Kidney epithelial cell (primary cell): ENCODE measurements around the gene TMEM89. TPM values are rescaled to one million over a fixed set of nuclear protein-coding genes. Genes with fewer than 3 reads are reported as not detected.

ENCODE experiments used
- DNase-seq: peaks from one replicate; pipeline ENCODE4 v3.0.0-alpha.2; 2010; ENCODE audit warnings: low read depth
- H3K27me3 ChIP-seq: 2 replicates; pipeline ENCODE4 v1.6.0; 2011; ENCODE audit warnings: low read length; ENCODE audit not compliant: control insufficient read depth, insufficient read depth
- H3K36me3 ChIP-seq: 2 replicates; pipeline ENCODE4 v1.5.1; 2011; ENCODE audit warnings: low read length; ENCODE audit not compliant: control insufficient read depth, insufficient read depth
- H3K4me3 ChIP-seq: 2 replicates; pipeline ENCODE4 v1.5.1; 2011; ENCODE audit warnings: low read depth, mild to moderate bottlenecking, control low read depth, low read length
- total RNA-seq: library from RNA; depleted of rRNA; stranded (reverse); fragments of >200 nt; gene quantifications from 2 replicates; pipeline ENCODE4 v1.2.3, GENCODE V29; 2015
- TF ChIP-seq, protein P1 (sequence below): IDR thresholded peaks from 2 replicates; pipeline ENCODE4 v1.5.1; 2011; ENCODE audit warnings: mild to moderate bottlenecking, moderate library complexity, low read length, control low read depth, inconsistent platforms; ENCODE audit not compliant: insufficient read depth, poor library complexity, severe bottlenecking

TMEM89 gene
- total RNA-seq, 1 donor from 2014 or later, result not detected

DNA sequence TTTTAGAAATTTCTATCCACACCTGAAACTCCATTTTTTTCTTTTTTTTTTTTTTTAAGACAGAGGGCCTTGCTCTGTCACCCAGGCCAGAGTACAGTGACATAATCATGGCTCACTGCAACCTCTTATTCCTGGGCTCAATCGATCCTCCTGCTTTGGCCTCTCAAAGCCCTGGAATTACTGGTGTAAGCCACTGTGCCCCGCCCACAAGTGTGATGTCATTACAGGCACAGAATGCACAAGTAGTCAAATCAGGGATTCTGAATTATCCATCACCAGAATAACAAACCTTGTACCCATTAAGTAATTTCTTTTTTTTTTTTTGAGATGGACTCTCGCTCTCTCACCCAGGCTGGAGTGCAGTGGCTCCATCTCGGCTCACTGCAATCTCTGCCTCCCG lies 14.1 kb downstream of the TMEM89 start:
- H3K4me3 ChIP-seq, result no peak overlapping the region
- H3K27me3 ChIP-seq, result no peaks in the 10 kb centered on the region
- TF ChIP-seq, protein P1, sequence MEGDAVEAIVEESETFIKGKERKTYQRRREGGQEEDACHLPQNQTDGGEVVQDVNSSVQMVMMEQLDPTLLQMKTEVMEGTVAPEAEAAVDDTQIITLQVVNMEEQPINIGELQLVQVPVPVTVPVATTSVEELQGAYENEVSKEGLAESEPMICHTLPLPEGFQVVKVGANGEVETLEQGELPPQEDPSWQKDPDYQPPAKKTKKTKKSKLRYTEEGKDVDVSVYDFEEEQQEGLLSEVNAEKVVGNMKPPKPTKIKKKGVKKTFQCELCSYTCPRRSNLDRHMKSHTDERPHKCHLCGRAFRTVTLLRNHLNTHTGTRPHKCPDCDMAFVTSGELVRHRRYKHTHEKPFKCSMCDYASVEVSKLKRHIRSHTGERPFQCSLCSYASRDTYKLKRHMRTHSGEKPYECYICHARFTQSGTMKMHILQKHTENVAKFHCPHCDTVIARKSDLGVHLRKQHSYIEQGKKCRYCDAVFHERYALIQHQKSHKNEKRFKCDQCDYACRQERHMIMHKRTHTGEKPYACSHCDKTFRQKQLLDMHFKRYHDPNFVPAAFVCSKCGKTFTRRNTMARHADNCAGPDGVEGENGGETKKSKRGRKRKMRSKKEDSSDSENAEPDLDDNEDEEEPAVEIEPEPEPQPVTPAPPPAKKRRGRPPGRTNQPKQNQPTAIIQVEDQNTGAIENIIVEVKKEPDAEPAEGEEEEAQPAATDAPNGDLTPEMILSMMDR, result no peak
- no peak for DNase-seq
- H3K36me3 ChIP-seq, result peaks cover 6% of the 10 kb centered on the region

DNA sequence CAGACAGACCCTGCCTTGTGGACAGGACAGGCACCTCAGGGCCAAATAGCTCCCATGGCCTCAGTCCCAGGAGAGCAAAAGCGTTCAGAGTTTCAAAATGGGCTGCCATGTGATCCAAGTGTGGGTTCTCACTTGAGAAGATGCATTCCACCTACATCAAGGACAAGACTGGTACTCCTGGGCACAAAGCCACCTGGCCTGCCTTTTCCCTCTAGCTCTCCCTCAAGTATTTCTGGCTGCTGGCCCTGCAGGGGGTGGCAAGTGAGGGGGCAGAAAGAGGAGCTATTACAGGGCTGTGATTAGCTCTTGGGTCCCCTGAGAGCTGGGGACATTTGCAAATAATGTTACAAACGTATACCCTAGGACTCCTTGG lies 20.0 kb downstream of the TMEM89 start:
- TF ChIP-seq, protein P1, result no peak
- Histone ChIP-seq H3K4me3 (no peak overlapping the region), H3K27me3 (no peaks in the 10 kb centered on the region), H3K36me3 (peaks cover 13% of the 10 kb centered on the region)
- DNase-seq, result no peak

DNA sequence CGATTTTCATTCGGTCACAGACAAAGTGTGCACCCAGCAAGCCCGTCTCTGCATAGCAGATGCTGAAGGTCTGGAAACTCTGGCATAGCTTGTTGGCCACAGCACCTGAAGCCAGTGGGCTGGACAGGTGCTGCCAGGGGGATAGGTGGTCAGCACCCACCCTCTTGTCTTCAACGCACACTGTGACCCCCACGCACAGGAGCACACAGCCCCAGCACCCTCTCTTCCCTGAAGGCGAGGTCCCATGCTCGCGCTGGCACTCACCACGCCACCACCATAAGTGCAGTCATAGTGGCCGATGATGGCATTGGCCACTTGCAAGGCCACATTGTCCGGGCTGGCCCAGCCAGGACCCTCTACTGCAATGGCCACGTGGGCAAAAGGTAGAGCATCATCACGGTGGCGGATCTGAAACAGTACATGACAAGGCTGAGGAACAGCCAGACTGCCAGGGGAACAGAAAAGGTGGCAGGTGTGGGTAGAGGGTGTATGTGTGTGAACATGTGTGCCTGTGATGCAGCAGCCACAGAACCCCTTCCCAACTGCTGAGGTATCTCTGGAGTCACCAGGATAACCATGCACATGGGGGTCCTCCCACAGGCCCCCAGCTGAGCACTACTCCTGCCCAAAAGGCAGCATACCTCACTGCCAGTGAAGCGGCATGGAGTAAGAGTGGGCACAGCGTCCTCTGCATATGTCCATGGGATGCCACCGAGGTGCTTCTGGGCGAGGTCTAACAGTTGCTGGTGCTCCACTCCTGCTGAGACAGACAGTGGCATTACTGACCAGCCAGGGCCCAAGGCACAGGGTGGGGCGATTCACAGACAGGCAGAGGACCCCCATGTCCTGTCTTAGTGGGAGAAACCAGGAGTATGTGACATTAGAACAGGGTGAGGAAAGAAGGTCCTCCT lies 20.6 kb downstream of the TMEM89 start:
- Histone ChIP-seq H3K27me3 (no peaks in the 10 kb centered on the region), H3K36me3 (peaks cover 13% of the 10 kb centered on the region), H3K4me3 (no peak overlapping the region)
- TF ChIP-seq, protein P1, result no peak
- no peak for DNase-seq

DNA sequence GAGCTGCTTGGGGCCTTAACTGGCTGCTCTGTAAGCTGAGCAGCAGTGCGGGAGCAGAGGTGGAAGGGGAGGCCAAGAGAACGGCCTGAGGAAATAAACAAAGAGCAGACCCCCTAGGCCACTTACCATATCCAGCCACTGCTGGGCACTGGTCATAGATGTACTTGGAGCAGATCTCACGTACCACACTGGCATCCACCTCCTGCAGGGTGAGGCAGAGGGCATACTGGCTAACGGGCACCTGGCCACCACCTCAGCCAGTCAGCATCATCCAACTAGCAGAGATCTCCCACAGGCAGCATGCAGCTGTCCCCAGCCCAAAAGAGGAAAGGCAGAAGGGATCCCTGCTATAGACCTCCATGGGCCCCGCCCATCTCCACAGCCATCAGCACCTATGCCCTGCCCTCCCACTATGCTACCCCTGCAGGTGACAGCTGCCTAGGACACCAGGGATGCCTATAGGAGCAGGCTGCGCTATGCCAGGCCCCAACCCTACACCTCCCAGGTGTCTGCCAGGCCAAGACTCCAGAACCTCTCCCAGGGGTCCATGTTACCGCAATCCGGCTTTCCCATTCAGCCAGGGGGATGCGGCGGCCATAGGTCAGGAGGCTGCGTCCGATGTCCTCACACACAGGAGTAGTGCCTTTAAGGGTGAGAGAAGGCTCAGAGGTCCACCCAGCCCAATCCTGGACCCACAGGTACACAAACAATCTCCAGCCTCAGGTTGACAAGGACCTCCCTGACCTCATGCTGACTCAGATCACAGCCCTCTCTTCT lies 21.9 kb downstream of the TMEM89 start:
- TF ChIP-seq, protein P1, result no peak
- peaks cover 10% of the 10 kb centered on the region for H3K36me3 ChIP-seq
- DNase-seq, result no peak
- H3K4me3 ChIP-seq, result no peak overlapping the region
- no peaks in the 10 kb centered on the region for H3K27me3 ChIP-seq

DNA sequence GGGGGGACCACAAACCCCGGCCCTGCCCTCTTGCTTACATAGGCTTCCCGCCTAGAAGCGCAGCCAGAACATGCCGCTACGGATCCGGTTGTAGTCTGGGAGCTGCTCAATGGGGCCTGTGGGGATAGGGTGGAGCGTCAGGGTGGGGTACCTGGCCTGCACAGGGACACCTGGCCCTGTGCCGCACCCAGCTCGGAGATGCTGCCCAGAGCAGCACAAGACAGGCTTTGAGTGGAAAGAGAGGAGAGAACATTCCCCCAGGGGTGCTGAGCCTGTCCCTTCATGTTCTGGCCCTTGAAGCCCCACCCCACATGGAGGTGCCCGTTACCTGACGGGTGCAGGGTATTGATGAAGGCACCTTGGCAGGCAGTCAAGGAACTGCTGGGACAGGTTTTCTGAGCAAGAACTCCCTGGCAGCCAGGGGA lies 22.5 kb downstream of the TMEM89 start:
- DNase-seq, result no peak
- no peak overlapping the region for H3K4me3 ChIP-seq
- peaks cover 8% of the 10 kb centered on the region for H3K36me3 ChIP-seq
- TF ChIP-seq, protein P1, result no peak
- no peaks in the 10 kb centered on the region for H3K27me3 ChIP-seq
